22Rv1 (cell line): Measurements from ENCODE around the gene TOMM7.
"Not testable (repeated sequence)": the region's sequence is repeated elsewhere in the genome, so short reads cannot be mapped to it uniquely, and the experiment has no call there.

Source experiments
- H3K27ac ChIP-seq: fragments of 450-650 bp; 2 replicates; pipeline ENCODE4 v1.5.1; 2017
- CTCF ChIP-seq: fragments of 450-650 bp; IDR thresholded peaks from 2 replicates; pipeline ENCODE4 v1.5.1; 2017; ENCODE audit warnings: mild to moderate bottlenecking
- ZFX ChIP-seq: fragments of 450-650 bp; IDR thresholded peaks from 2 replicates; pipeline ENCODE4 v1.6.1; 2017; ENCODE audit warnings: antibody characterized with exemption, borderline replicate concordance

Gene TOMM7

GRCh38 chr7:22843681-22844309, 21.1 kb upstream of the TOMM7 start:
- TF ChIP-seq ZFX (no peak), CTCF (no peak)
- H3K27ac ChIP-seq: no peak overlapping the region

DNA sequence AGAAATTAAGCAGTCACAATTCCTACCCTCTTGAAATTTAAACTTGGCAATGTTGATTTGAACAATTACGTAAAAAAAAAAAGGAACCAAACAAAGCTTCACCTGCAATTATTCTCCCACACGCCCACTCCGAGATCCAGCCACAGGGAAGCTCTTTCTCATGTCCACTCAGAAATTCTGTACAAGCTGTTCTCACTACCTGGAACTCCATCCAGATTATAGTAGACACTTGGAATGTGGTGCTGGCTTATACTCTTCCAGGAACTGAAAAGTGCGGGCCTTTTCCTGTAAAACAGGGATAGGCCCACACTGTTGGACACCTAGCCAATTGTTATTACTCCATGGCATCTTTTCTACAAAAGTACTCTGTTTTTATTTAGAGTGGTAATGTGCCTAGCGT, 20.3 kb upstream of the TOMM7 start:
- H3K27ac ChIP-seq: no peak overlapping the region

GRCh38 chr7:22842383-22842941, 19.8 kb upstream of the TOMM7 start:
- no peak overlapping the region for H3K27ac ChIP-seq

More for the DNA sequence above, 20.3 kb upstream of the TOMM7 start:
- no peak for TF ChIP-seq ZFX
- no peak for TF ChIP-seq CTCF

DNA sequence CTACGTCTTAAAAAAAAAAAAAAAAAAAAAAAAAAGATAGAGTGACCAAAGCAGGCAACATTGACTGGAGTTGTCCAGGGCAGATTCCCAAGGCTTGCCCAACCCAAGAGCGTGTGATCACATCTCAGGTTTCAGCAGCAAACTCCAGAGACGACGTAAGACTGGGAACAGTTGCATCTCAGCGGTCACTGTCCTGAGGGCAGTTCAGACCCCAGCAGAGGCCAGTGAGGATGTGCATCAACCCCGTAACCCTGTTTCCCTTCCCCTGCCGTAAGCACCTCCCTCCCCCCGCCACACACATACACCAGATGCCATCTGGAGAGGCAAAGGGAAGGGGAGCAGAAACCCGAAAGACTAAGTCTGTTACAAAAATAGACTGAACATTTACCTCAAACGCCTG, 19.3 kb upstream of the TOMM7 start:
- no peak overlapping the region for H3K27ac ChIP-seq
- TF ChIP-seq ZFX (no peak), CTCF (no peak)

More at GRCh38 chr7:22842383-22842941, 19.8 kb upstream of the TOMM7 start:
- no peak for TF ChIP-seq ZFX
- no peak for TF ChIP-seq CTCF

- TF ChIP-seq CTCF (no peak), ZFX (no peak)
- H3K27ac ChIP-seq: no peak overlapping the region
These were observed 14.7 kb upstream of the TOMM7 start for GRCh38 chr7:22837308-22837707.

DNA sequence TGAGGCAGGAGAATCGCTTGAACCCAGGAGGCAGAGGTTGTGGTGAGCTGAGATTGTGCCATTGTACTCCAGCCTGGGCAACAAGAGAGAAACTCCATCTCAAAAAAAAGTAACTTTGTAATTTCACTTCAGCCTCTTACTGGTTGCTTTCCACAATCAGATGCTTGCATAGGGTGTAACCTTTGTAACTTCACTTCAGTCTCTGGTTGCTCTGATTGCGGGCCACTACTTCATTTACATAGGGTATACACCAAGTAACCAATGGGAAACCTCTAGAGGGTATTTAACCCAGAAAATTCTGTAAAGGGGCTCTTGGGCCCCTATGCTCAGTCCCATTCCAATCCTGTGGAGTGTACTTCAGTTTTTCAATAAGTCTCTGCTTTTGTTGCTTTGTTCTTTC, 13.9 kb upstream of the TOMM7 start:
- H3K27ac ChIP-seq: not testable (repeated sequence)

GRCh38 chr7:22833957-22834356, 11.3 kb upstream of the TOMM7 start:
- no peak for TF ChIP-seq CTCF
- TF ChIP-seq ZFX: no peak
- H3K27ac ChIP-seq: no peak overlapping the region
